Measurements from ENCODE around the gene VPS39.

- TF ChIP-seq, protein P1, sequence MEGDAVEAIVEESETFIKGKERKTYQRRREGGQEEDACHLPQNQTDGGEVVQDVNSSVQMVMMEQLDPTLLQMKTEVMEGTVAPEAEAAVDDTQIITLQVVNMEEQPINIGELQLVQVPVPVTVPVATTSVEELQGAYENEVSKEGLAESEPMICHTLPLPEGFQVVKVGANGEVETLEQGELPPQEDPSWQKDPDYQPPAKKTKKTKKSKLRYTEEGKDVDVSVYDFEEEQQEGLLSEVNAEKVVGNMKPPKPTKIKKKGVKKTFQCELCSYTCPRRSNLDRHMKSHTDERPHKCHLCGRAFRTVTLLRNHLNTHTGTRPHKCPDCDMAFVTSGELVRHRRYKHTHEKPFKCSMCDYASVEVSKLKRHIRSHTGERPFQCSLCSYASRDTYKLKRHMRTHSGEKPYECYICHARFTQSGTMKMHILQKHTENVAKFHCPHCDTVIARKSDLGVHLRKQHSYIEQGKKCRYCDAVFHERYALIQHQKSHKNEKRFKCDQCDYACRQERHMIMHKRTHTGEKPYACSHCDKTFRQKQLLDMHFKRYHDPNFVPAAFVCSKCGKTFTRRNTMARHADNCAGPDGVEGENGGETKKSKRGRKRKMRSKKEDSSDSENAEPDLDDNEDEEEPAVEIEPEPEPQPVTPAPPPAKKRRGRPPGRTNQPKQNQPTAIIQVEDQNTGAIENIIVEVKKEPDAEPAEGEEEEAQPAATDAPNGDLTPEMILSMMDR (IDR thresholded peaks at IDR 0.05), result no peak
- TF ChIP-seq REST (IDR thresholded peaks at IDR 0.05; ENCODE audit: insufficient read depth in 1 of 2, low read depth in 2 of 2, low read length in 1 of 2), result no peak
- TF ChIP-seq POLR2AphosphoS5 (IDR thresholded peaks at IDR 0.05; ENCODE audit: low read depth, low read length), result no peak
- TF ChIP-seq SIN3A (IDR thresholded peaks at IDR 0.05; ENCODE audit: borderline replicate concordance, insufficient read depth, low read depth, low read length), result no peak
- TF ChIP-seq TCF7L2 (IDR thresholded peaks at IDR 0.05; ENCODE audit: low read depth, low read length), result no peak
Measured at GRCh38 chr15:42134617-42135245, 73.4 kb downstream of the VPS39 start.

Data from Panc1 (cell line).